GM12874 (cell line): ENCODE measurements around the gene ZBTB4.

ENCODE experiments used
- CTCF ChIP-seq: IDR thresholded peaks from 2 replicates; pipeline ENCODE4 v1.5.1; 2011; ENCODE audit warnings: low read depth, mild to moderate bottlenecking, control low read depth, low read length, moderate library complexity; ENCODE audit not compliant: insufficient read depth

ZBTB4 gene

GRCh38 chr17:7463372-7463846 lies 16.0 kb downstream of the ZBTB4 start:
- TF ChIP-seq CTCF: no peak

GRCh38 chr17:7462474-7463371 lies 16.7 kb downstream of the ZBTB4 start:
- no peak for TF ChIP-seq CTCF

- TF ChIP-seq CTCF: no peak
Measured at GRCh38 chr17:7460850-7461660, 18.4 kb downstream of the ZBTB4 start.

- TF ChIP-seq CTCF: no peak
Measured at GRCh38 chr17:7459961-7460545, 19.4 kb downstream of the ZBTB4 start.

GRCh38 chr17:7448461-7448860 lies 31.0 kb downstream of the ZBTB4 start:
- TF ChIP-seq CTCF: no peak

- no peak for TF ChIP-seq CTCF
Measured at GRCh38 chr17:7445619-7445968, 33.8 kb downstream of the ZBTB4 start.
